ENCODE results near the gene MGME1. TPM values are rescaled to one million over a fixed set of nuclear protein-coding genes. Genes with fewer than 3 reads are reported as not detected.

Gene MGME1
- total and polyA plus RNA-seq, 9 of the 15 experiments (the other 6 are each of a cell fraction or from before 2014, with no cell fraction given): 13.4 to 45.1 (median 30.6) TPM

DNA sequence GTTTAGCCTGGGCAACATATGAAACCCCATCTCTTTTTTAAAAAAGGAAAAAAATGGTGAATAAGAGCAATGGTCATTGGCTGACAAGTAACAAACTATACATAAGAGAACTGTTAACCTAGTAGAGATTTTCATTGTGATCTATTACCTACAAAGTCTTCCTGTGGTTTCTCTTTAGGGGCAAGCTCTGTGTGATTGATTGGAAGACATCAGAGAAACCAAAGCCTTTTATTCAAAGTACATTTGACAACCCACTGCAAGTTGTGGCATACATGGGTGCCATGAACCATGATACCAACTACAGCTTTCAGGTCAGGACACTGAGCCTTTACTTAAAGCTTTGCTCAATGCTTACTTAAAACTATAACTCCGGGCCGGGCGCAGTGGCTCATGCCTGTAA, 19.2 kb downstream of the MGME1 start:
- no TSS peak for BruUV-seq (replicated peaks)
- H3K79me2 ChIP-seq (ENCODE audit: control insufficient read depth, insufficient read depth, low read length): peaks cover 22% of the 10 kb centered on the region
- no peak overlapping the region for H3K27ac ChIP-seq (ENCODE audit: extremely low read depth, low read depth, low read length)
- in situ Hi-C loops (cut with MboI) (no loop called here), intact Hi-C loops (cut with micrococcal nuclease) (no loop called here)
- DNase-seq (ENCODE audit: extremely low read depth in 1 of 4, low spot score in 3 of 4): no peak
- no peak overlapping the region for H3K9ac ChIP-seq (ENCODE audit: insufficient read depth in 1 of 2, low read depth in 2 of 2, low read length in 2 of 2)
- TF ChIP-seq MTF1 (CRISPR knock-in tag; IDR thresholded peaks at IDR 0.05; ENCODE audit: borderline replicate concordance) (no peak), CHCHD3 (CRISPR knock-in tag; IDR thresholded peaks at IDR 0.05) (no peak), TCF15 (CRISPR knock-in tag; IDR thresholded peaks at IDR 0.05) (no peak), EP300 (IDR thresholded peaks at IDR 0.05; ENCODE audit: low read length) (no peak), C11orf30 (IDR thresholded peaks at IDR 0.05; ENCODE audit: low read depth) (no peak), MEF2D (tag; conservative IDR thresholded peaks at IDR 0.05; ENCODE audit: low read depth) (no peak), NFXL1 (CRISPR knock-in tag; IDR thresholded peaks at IDR 0.05) (no peak)
- TF ChIP-seq, protein P1, sequence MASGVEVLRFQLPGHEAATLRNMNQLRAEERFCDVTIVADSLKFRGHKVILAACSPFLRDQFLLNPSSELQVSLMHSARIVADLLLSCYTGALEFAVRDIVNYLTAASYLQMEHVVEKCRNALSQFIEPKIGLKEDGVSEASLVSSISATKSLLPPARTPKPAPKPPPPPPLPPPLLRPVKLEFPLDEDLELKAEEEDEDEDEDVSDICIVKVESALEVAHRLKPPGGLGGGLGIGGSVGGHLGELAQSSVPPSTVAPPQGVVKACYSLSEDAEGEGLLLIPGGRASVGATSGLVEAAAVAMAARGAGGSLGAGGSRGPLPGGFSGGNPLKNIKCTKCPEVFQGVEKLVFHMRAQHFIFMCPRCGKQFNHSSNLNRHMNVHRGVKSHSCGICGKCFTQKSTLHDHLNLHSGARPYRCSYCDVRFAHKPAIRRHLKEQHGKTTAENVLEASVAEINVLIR (CRISPR knock-in tag; IDR thresholded peaks at IDR 0.05): no peak
- no peaks in the 10 kb centered on the region for H4K20me1 ChIP-seq (replicated peaks; ENCODE audit: control insufficient read depth, insufficient read depth, low read length)
- no peaks in the 10 kb centered on the region for H3K9me1 ChIP-seq (ENCODE audit: control insufficient read depth, insufficient read depth, low read length)
- H3K27me3 ChIP-seq (ENCODE audit: control insufficient read depth in 2 of 2, insufficient read depth in 2 of 2, low read length in 2 of 2): no peaks in the 10 kb centered on the region
- no peak overlapping the region for H2AFZ ChIP-seq (ENCODE audit: low read depth, low read length)
- H3K4me1 ChIP-seq (replicated peaks in 1 of 2; ENCODE audit: control insufficient read depth in 2 of 2, insufficient read depth in 2 of 2, low read length in 2 of 2): no peaks in the 10 kb centered on the region; a peak in 1 of 5 replicates
- peaks cover 52% of the 10 kb centered on the region for H3K36me3 ChIP-seq (ENCODE audit: control insufficient read depth, insufficient read depth, low read length)
- H3K4me2 ChIP-seq (ENCODE audit: insufficient read depth, low read length): no peak overlapping the region
- ATAC-seq: no peak
- ChIA-PET CTCF (ENCODE audit: low intra/inter-chr PET ratio) (no interaction called here), POLR2A (interaction anchor here (1.2 to 1.6 kb wide), 2 partner anchors 17 to 20 kb away, joined by 3 to 5 read pairs; partner anchors contain the start of gene SNX5)
- no peak overlapping the region for H3K4me3 ChIP-seq
- no peak for FAIRE-seq
- H3K9me3 ChIP-seq (replicated peaks; ENCODE audit: control insufficient read depth, insufficient read depth, low read depth, low read length): no peaks in the 10 kb centered on the region
- WGBS (ENCODE audit: insufficient coverage, low coverage, missing lambda C conversion rate): 100% methylated on average over 3 of the region's 3 CpGs
